Measurements from ENCODE around the gene GPRC5C.
A peak's percentile ranks its signal among the peaks of the same experiment; 100 is the strongest.

GPRC5C gene

DNA sequence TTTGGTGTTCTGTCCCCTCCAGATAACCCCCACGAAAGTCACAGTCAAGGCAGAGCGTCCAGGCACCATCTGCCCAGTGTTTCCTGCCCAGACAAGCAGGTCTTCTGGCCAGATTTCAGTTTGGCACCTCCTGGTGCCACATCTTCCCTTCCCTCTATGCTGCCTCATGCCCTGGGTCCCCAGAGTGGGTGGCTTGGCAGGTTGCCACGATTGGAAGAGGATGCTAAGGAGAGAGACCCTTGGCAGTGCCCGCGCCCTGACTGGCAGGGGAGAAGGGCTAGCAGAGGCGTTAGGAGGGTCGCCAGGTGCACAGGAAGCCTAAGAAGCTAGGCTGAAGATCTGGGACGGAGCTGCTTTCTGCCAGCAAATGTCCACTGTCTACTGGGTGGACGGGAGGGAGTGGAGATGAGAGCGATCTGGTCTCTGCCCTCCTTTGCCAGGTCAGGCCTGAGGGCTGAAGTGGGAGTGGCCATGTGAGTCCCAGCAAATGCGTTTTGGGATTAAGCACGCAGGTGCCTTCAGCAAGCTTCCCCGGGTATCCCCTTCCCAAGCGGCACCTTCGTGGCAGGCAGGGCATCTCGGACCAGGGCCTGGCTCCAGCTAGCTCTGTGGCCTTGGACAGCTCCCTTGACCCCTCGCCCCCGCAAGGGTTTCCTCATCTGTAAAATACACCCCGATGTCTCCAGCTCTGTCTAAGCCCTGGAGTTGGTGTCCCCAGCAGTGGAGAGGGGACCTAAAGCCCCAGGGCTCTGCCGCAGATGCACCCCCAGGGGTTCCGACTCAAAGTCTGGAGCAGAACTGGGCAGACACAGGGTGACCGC, 21.2 kb downstream of the GPRC5C start:
- no peak for DNase-seq

- peak; percentile 70 for DNase-seq
Observed at GRCh38 chr17:74453665-74454196, 21.8 kb downstream of the GPRC5C start.

- DNase-seq, result no peak
Observed at GRCh38 chr17:74454197-74455024, 22.5 kb downstream of the GPRC5C start.

DNA sequence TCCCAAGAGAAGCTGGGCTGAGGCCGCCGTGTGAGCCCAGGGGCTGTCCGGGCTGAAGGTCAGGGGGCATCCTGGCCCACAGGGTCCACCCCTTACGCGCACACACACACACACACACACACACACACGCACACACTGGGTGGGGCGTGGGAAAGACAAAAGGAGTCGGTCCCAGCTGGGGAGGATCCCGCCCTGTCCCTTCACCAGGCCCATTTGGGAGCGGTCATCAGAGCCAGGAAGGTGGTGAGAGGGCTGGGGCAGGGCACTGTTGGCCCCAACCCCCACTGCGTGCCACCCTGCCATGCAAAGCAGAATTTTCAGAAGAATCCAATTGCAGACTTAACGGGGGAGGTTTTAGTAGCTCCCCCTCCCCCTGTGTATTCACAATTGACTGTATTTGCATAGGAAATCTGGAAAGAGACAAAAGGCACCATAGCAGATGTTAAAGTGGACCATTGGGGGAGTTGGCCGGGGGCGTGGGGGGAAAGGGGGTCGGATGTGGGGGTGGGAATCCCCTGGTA, 23.2 kb downstream of the GPRC5C start:
- DNase-seq, result no peak

GRCh38 chr17:74455821-74456220, 23.9 kb downstream of the GPRC5C start:
- DNase-seq, result no peak

DNA sequence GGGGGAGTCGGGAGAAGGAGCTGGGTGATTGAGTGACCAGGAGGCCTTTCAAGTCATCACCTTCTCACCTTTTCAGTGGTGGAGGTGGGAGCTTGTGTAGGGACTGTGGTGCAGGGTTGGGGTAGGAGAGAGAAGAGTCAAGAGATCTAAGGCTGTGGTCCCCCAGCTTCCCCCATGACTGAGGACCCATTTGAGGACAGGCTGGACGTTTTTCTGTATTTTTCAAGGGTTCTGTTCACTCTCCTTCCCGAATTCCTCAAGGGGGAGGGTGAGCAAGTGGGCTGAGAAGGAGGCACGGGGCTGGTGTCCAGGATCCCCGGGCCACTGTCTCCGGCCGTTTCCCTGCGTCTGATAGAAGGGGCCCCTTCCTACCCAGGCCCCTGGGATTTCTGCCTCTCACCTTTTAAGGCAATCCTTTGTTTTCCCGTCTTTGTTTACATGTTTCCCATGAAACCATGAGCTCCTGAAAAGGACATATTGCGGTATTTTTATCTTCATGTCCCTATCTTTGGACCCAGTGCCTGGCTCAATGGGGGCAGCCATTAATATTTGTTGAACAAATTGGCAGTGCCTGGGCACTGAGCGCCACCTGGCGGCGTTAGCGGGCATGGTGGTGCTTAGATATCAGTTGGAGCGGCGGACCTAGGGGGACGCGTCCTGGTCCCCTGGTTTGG, 25.4 kb downstream of the GPRC5C start:
- peak; percentile 63 for DNase-seq

DNA sequence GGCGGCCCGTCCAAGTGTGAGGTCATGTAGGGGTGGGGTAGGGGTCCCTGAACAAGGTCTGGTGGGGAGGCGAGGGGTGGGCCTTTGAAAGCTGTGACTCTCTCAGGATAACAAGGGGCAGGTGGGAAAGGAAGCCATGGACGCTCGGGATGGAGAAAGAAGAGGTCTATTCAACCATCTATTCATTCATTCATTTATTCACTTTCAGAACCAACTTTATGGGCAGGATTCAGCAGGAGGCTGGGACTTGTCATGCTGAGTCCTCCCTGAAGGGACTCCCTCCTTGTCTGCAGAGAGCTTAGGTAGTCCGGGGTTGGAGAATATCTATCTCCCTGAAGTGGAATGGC, 25.9 kb downstream of the GPRC5C start:
- no peak for DNase-seq

DNA sequence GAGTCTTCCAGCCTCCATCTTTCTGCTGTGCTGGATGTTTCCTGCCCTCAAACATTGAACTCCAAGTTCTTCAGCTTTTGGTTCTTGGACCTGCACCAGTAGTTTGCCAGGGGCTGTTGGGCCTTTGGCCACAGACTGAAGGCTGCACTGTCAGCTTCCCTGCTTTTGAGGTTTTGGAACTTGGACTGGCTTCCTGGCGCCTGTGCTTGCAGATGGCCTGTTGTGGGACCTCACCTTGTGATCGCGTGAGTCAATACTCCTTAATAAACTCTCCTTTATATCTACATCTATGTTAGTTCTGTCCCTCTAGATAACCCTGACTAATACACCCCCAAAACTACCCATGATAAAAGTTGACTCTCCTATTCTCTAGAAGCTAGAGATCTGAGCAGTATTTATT, 26.9 kb downstream of the GPRC5C start:
- no peak for DNase-seq

DNA sequence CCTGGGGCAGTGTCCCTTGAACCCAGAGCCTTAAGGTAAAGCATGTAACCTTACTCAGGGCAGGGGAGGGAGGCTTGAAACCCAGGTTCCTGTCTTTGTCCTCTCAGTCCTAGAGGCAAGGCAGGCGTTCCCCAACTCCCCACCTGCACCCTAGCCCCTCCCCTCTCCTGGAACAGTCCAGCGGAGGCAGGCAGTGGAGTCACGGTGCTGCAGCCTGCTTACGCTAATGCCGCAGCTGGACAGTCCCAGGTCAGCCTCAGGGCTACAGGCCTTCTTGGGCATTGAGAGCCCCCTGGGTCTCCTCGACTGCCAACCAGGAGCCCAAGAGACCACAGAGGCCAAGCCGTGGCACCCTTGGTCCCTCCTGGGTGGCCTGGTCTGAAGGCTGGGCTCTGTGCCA, 27.7 kb downstream of the GPRC5C start:
- DNase-seq, result no peak

DNA sequence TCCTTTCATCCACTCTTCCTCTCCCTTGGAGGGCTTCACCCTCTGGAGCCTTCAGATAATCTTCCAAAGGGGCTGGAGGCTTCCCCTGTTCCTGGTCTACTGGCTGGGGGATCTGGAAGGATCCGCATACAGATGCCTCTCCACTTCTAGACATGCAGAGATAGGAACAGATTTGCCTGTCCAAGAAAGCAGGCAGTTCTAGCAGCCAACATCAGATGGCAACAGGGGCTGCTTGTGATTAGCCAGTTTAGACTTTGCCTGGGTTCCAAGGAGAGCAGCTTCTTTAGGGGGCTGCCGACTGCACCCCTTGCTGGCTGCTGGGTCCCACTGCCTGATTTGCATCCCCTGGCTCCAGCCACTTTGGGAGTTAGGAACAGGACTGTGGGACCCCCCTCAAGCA, 28.4 kb downstream of the GPRC5C start:
- no peak for DNase-seq

GRCh38 chr17:74460996-74461395, 29.1 kb downstream of the GPRC5C start:
- DNase-seq, result no peak

- DNase-seq, result no peak
Observed at GRCh38 chr17:74461611-74462010, 29.7 kb downstream of the GPRC5C start.

DNA sequence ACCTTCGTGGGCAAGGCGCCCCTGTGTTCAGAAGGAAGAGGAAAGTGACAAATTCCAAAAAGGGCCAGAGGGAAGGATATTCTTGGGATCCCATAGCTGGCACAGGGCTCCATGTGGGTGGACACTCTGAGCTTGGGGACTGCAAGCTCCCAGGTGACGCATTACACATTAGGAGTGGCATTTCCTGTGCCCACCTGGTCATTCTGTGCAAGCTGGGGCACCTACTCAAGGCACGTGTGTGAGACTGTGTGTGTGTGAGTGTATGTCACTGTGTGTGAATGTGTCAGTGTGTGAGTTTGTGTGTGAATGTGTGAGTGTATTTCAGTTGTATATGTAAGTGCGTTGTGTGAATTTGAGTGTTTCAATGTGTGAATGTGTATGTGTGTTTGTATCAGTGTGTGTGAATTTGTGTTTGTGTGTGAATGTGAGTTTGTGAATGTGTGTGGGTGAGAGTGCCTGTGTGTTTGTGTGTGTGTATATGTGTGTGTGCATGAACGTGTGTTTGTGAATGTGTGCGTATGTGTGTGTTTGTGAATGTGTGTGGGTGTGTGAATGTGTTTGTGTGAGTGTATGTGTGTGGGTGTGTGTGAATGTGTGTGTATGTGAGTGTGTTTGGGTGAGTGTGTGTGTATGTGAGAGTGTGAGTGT, 33.0 kb downstream of the GPRC5C start:
- DNase-seq, result no peak

DNA sequence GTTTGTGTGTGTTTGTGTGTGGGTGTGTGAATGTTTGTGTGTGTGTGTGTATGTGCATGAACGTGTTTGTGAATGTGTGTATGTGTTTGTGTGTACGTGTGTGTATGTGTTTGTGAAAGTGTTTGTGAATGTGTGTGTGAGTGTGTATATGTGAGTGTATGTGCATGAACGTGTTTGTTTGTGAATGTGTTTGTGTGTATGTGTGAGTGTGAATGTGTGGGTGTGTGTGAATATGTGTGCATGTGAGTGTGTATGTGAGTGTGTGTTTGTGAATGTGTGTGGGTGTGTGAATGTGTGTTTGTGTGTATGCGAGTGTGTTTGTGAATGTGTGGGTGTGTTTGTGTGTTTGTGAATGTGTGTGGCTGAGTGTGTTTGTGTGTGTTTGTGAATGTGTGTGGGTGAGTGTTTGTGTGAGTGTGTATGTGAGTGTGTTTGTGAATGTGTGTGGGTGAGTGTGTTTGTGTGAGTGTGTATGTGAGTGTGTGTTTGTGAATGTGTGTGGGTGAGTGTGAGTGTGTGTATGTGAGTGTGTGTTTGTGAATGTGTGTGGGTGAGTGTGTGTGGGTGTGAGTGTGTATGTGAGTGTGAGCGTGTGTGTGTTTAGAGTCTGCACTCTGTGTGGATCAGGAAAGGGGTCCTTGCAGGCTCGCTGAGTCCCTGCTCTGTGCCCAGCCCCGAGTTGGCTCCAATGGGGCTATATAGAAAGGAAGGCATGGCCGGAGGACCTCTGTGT, 33.7 kb downstream of the GPRC5C start:
- DNase-seq, result no peak

- peak; percentile 23 for DNase-seq
Observed at GRCh38 chr17:74466111-74466827, 34.4 kb downstream of the GPRC5C start, which contains the start of gene CD300A. Gene CD300A (plus strand): TSS chr17:74466634. CDS start chr17:74466704, 70 bp downstream.

GRCh38 chr17:74466828-74467184, 34.9 kb downstream of the GPRC5C start:
- DNase-seq, result no peak

DNA sequence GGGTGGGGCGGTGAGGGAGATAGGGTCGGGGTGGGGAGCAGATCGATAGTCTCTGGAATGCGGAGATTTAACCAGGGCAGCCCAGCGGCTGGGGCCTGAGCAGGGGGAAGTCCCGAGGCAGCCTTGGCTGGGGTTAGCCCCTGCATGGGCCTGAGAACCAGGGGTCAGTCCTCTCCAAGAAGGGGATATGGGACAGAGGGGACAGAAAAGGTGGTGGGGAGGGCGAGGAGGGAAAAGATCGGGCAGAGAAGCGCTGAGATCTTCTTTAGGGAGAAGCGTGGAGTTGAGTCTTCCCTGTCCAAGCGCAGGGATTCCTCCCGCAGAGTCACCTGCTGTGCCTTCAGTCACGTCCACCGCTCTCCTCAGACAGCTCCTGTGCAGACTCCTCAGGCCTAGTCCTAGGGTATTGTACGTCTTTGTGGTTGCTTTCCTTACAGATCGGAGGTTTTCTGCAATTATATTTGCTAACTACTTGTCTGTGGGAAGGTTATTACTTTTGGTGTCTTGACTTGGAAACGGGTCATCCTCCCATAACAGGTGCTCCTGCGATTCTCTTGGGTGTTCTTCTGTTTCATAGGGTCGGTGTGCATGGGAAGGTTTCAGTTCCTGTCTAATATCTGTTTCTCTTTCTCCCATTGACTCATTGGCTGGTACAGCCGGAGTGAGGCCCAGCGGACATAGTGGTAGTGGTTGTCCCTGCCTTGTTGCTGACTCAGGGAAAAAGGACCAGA, 35.5 kb downstream of the GPRC5C start:
- DNase-seq, result no peak

- no peak for DNase-seq
Observed at GRCh38 chr17:74471341-74471740, 39.5 kb downstream of the GPRC5C start.

- DNase-seq, result no peak
Observed at GRCh38 chr17:74472890-74473289, 41.0 kb downstream of the GPRC5C start.

DNA sequence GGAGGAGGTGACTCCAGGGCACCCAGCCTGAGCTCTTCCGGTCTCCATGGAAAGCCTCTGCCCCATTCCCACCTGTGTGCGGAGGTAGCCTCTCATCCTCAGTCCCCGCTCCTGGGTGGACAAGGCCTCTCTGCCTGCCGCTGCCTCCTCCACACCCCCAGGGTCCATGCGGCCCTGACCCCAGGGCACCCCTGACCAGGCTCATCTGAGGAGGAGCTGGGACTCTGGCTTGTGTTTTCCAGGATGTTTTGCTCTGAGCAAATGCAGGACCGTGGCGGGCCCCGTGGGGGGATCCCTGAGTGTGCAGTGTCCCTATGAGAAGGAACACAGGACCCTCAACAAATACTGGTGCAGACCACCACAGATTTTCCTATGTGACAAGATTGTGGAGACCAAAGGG, 41.4 kb downstream of the GPRC5C start:
- DNase-seq, result no peak

Measured in stimulated activated naive CD4-positive, alpha-beta T cell treated with Interleukin-2 at 50 U/mL for 16 hours (primary cell).